Mesenchymal stem cell (in vitro differentiated cells and primary cell): Measurements from ENCODE around the gene PSMB4.

Source experiments
- DNase-seq: peaks from one replicate; pipeline ENCODE4 v3.0.0-alpha.2; 2013
- H2AFZ ChIP-seq: one replicate; pipeline ENCODE4 v1.6.1; 2013; ENCODE audit warnings: low read depth, mild to moderate bottlenecking, control low read depth, inconsistent platforms, low read length, moderate library complexity
- H2AK5ac ChIP-seq: 2 replicates; pipeline ENCODE4 v1.6.1; 2013; ENCODE audit warnings: low read length, moderate library complexity, mild to moderate bottlenecking, inconsistent platforms; ENCODE audit not compliant: severe bottlenecking
- H2BK120ac ChIP-seq: one replicate; pipeline ENCODE4 v1.6.1; 2013; ENCODE audit warnings: low read depth, mild to moderate bottlenecking, inconsistent platforms, low read length, moderate library complexity
- H2BK12ac ChIP-seq, 2 experiments: one replicate each; pipeline ENCODE4 v1.6.1; 2013; ENCODE audit warnings: inconsistent platforms in 2 of 2, low read length in 2 of 2, mild to moderate bottlenecking in 2 of 2, moderate library complexity in 2 of 2, control low read depth in 1 of 2
- H2BK15ac ChIP-seq: one replicate; pipeline ENCODE4 v1.6.1; 2013; ENCODE audit warnings: mild to moderate bottlenecking, low read depth, inconsistent platforms; ENCODE audit not compliant: poor library complexity, severe bottlenecking
- H2BK5ac ChIP-seq: 2 replicates; pipeline ENCODE4 v1.6.1; 2013; ENCODE audit warnings: low read depth, mild to moderate bottlenecking, low read length, control low read depth, inconsistent platforms; ENCODE audit not compliant: poor library complexity, severe bottlenecking
- H3K14ac ChIP-seq, 2 experiments: one replicate each; pipeline ENCODE4 v1.6.1; 2013; ENCODE audit warnings: inconsistent platforms in 2 of 2, low read length in 2 of 2, control low read depth in 1 of 2, mild to moderate bottlenecking in 1 of 2, moderate library complexity in 1 of 2
- H3K18ac ChIP-seq, 2 experiments: one replicate each; pipeline ENCODE4 v1.6.1; 2013; ENCODE audit warnings: inconsistent platforms in 2 of 2, low read length in 2 of 2, control low read depth in 1 of 2, low read depth in 1 of 2, mild to moderate bottlenecking in 1 of 2
- H3K23ac ChIP-seq, 2 experiments: one replicate each; pipeline ENCODE4 v1.6.1; 2013; ENCODE audit warnings: inconsistent platforms in 2 of 2, low read length in 2 of 2, mild to moderate bottlenecking in 2 of 2, moderate library complexity in 2 of 2, control low read depth in 1 of 2
- H3K27ac ChIP-seq: 2 replicates; pipeline ENCODE4 v1.5.1; 2013; ENCODE audit warnings: mild to moderate bottlenecking, moderate library complexity, low read length, control low read depth, inconsistent platforms; ENCODE audit not compliant: poor library complexity, severe bottlenecking
- H3K27me3 ChIP-seq, 2 experiments: 2 replicates each; pipeline versions ENCODE4 v1.6.1 to v1.7.0; 2013; ENCODE audit warnings: low read length in 2 of 2, mild to moderate bottlenecking in 2 of 2, moderate library complexity in 2 of 2, control low read depth in 1 of 2, inconsistent platforms in 1 of 2; ENCODE audit not compliant: control insufficient read depth in 1 of 2, insufficient read depth in 1 of 2
- H3K36me3 ChIP-seq, 2 experiments: 2 replicates each; pipeline versions ENCODE4 v1.6.1 to v1.7.0; 2013; ENCODE audit warnings: low read length in 2 of 2, control low read depth in 1 of 2, inconsistent platforms in 1 of 2, low read depth in 1 of 2, mild to moderate bottlenecking in 1 of 2; ENCODE audit not compliant: insufficient read depth in 2 of 2, control insufficient read depth in 1 of 2
- H3K4ac ChIP-seq, 2 experiments: one replicate each; pipeline ENCODE4 v1.6.1; 2013; ENCODE audit warnings: inconsistent platforms in 2 of 2, low read length in 2 of 2, mild to moderate bottlenecking in 2 of 2, moderate library complexity in 2 of 2, control low read depth in 1 of 2, low read depth in 1 of 2
- H3K4me1 ChIP-seq: 2 replicates; pipeline ENCODE4 v1.6.1; 2013; ENCODE audit warnings: low read depth, low read length, control low read depth; ENCODE audit not compliant: control insufficient read depth, insufficient read depth
- H3K4me2 ChIP-seq: 2 replicates; pipeline ENCODE4 v1.6.1; 2013; ENCODE audit warnings: low read length, mild to moderate bottlenecking, inconsistent platforms; ENCODE audit not compliant: poor library complexity, severe bottlenecking
- H3K4me3 ChIP-seq, 2 experiments: 2 replicates each; pipeline versions ENCODE4 v1.5.1 to v1.7.0; 2013; ENCODE audit warnings: low read length in 2 of 2, mild to moderate bottlenecking in 2 of 2, control low read depth in 1 of 2, low read depth in 1 of 2; ENCODE audit not compliant: insufficient read depth in 1 of 2
- H3K79me1 ChIP-seq: replicated peaks from 2 replicates; pipeline ENCODE4 v1.6.1; 2013; ENCODE audit warnings: mild to moderate bottlenecking, control low read depth, low read length, inconsistent platforms; ENCODE audit not compliant: poor library complexity, severe bottlenecking
- H3K9ac ChIP-seq: 2 replicates; pipeline ENCODE4 v1.7.0; 2013; ENCODE audit warnings: mild to moderate bottlenecking, low read length, moderate library complexity
- H3K9me3 ChIP-seq: 2 replicates; pipeline ENCODE4 v1.7.0; 2013; ENCODE audit warnings: mild to moderate bottlenecking, low read length; ENCODE audit not compliant: control insufficient read depth
- H4K8ac ChIP-seq: one replicate; pipeline ENCODE4 v1.6.1; 2013; ENCODE audit warnings: inconsistent platforms, mild to moderate bottlenecking, low read length, moderate library complexity
- H4K91ac ChIP-seq: one replicate; pipeline ENCODE4 v1.6.1; 2013; ENCODE audit warnings: mild to moderate bottlenecking, low read length, inconsistent platforms
- WGBS: methylation state at CpG from one replicate; pipeline ENCODE4 v1.1.7; 2013; ENCODE audit warnings: mixed read lengths; 5-methylcytosine and 5-hydroxymethylcytosine counted together

The PSMB4 gene

GRCh38 chr1:151401860-151402259 lies 2.5 kb downstream of the PSMB4 start:
- peak overlapping the region; percentile 22 for H3K9ac ChIP-seq
- H3K36me3 ChIP-seq = peaks cover 29 to 59% of the 10 kb centered on the region in 2 experiments
- no peak overlapping the region for H3K4me3 ChIP-seq
- H3K79me1 ChIP-seq = peaks cover 13% of the 10 kb centered on the region
- H3K27ac ChIP-seq = no peak overlapping the region
- no peak overlapping the region for H2BK120ac ChIP-seq
- no peak overlapping the region for H2BK15ac ChIP-seq
- H2BK12ac ChIP-seq = no peak overlapping the region
- no peaks in the 10 kb centered on the region for H3K27me3 ChIP-seq
- H3K9me3 ChIP-seq = no peaks in the 10 kb centered on the region
- no peak overlapping the region for H3K18ac ChIP-seq
- no peak overlapping the region for H2AFZ ChIP-seq
- no peak overlapping the region for H3K4ac ChIP-seq
- no peak overlapping the region for H3K14ac ChIP-seq
- WGBS = 100% methylated on average over 2 of the region's 2 CpGs
- no peak overlapping the region for H3K4me2 ChIP-seq
- no peak overlapping the region for H4K91ac ChIP-seq
- no peak overlapping the region for H2AK5ac ChIP-seq
- no peak overlapping the region for H2BK5ac ChIP-seq
- peaks cover 4% of the 10 kb centered on the region for H3K4me1 ChIP-seq
- H4K8ac ChIP-seq = no peak overlapping the region
- no peak for DNase-seq
- H3K23ac ChIP-seq = no peak overlapping the region

GRCh38 chr1:151402764-151403163 lies 3.4 kb downstream of the PSMB4 start:
- Histone ChIP-seq H2BK15ac (no peak overlapping the region), H3K4me3 (no peak overlapping the region), H2BK120ac (no peak overlapping the region), H3K9ac (no peak overlapping the region), H2BK12ac (no peak overlapping the region), H4K91ac (no peak overlapping the region), H3K4me1 (peaks cover 4% of the 10 kb centered on the region), H3K27me3 (no peaks in the 10 kb centered on the region), H3K23ac (no peak overlapping the region), H4K8ac (no peak overlapping the region), H3K14ac (no peak overlapping the region), H3K79me1 (peaks cover 16% of the 10 kb centered on the region), H3K4ac (no peak overlapping the region), H3K9me3 (no peaks in the 10 kb centered on the region), H3K36me3 (peaks cover 36 to 68% of the 10 kb centered on the region in 2 experiments), H2AK5ac (no peak overlapping the region), H2AFZ (no peak overlapping the region), H3K4me2 (no peak overlapping the region), H3K27ac (no peak overlapping the region), H2BK5ac (no peak overlapping the region), H3K18ac (no peak overlapping the region)
- no peak for DNase-seq
- whole genome bisulfite sequencing = 85% methylated on average over 2 of the region's 2 CpGs

GRCh38 chr1:151403612-151404011 lies 4.2 kb downstream of the PSMB4 start:
- Histone ChIP-seq H2AFZ (no peak overlapping the region), H2AK5ac (no peak overlapping the region), H3K4ac (no peak overlapping the region), H3K36me3 (peaks cover 44 to 77% of the 10 kb centered on the region in 2 experiments), H3K4me1 (peaks cover 4% of the 10 kb centered on the region), H3K4me2 (no peak overlapping the region), H3K9me3 (no peaks in the 10 kb centered on the region), H2BK12ac (no peak overlapping the region), H3K14ac (no peak overlapping the region), H3K27ac (no peak overlapping the region), H2BK120ac (no peak overlapping the region), H3K23ac (no peak overlapping the region), H2BK5ac (no peak overlapping the region), H3K18ac (no peak overlapping the region), H3K9ac (no peak overlapping the region), H3K79me1 (peaks cover 21% of the 10 kb centered on the region), H3K4me3 (no peak overlapping the region), H3K27me3 (no peaks in the 10 kb centered on the region), H4K91ac (no peak overlapping the region), H4K8ac (no peak overlapping the region), H2BK15ac (no peak overlapping the region)
- WGBS = 90% methylated on average over 3 of the region's 3 CpGs
- DNase-seq = no peak

GRCh38 chr1:151405187-151405951 lies 6.0 kb downstream of the PSMB4 start:
- Histone ChIP-seq H2BK12ac (no peak overlapping the region), H3K27ac (no peak overlapping the region), H3K27me3 (no peaks in the 10 kb centered on the region), H3K23ac (no peak overlapping the region), H3K79me1 (peaks cover 21% of the 10 kb centered on the region), H2AFZ (no peak overlapping the region), H3K18ac (no peak overlapping the region), H2BK15ac (no peak overlapping the region), H3K36me3 (peaks cover 48 to 94% of the 10 kb centered on the region in 2 experiments), H2AK5ac (no peak overlapping the region), H2BK5ac (no peak overlapping the region), H3K4me2 (no peak overlapping the region), H3K9ac (no peak overlapping the region), H3K14ac (no peak overlapping the region), H3K4me1 (peaks cover 4% of the 10 kb centered on the region), H3K9me3 (no peaks in the 10 kb centered on the region), H4K91ac (no peak overlapping the region), H3K4me3 (no peak overlapping the region), H3K4ac (no peak overlapping the region), H2BK120ac (no peak overlapping the region), H4K8ac (no peak overlapping the region)
- no peak for DNase-seq
- 97% methylated on average over 13 of the region's 13 CpGs for WGBS
